ENCODE measurements around the gene IFFO2.

The IFFO2 gene

GRCh38 chr1:18934205-18935000 is 22.1 kb downstream of the IFFO2 start:
- DNase-seq: no peak

GRCh38 chr1:18932879-18933278 is 23.6 kb downstream of the IFFO2 start:
- no peak for DNase-seq

- no peak for DNase-seq
Observed at GRCh38 chr1:18932387-18932786, 24.1 kb downstream of the IFFO2 start.

GRCh38 chr1:18931730-18932129 is 24.7 kb downstream of the IFFO2 start:
- DNase-seq: no peak

- DNase-seq: peak; percentile 75
Observed at GRCh38 chr1:18929686-18930085, 26.8 kb downstream of the IFFO2 start.

- DNase-seq: no peak
Observed at GRCh38 chr1:18928985-18929384, 27.5 kb downstream of the IFFO2 start.

- no peak for DNase-seq
Observed at GRCh38 chr1:18928406-18928805, 28.1 kb downstream of the IFFO2 start.

GRCh38 chr1:18927654-18928272 is 28.7 kb downstream of the IFFO2 start:
- peak; percentile 32 for DNase-seq

GRCh38 chr1:18927082-18927653 is 29.3 kb downstream of the IFFO2 start:
- DNase-seq: no peak

- peak; percentile 97 for DNase-seq
Observed at GRCh38 chr1:18926315-18927081, 30.0 kb downstream of the IFFO2 start.

GRCh38 chr1:18925279-18925678 is 31.2 kb downstream of the IFFO2 start:
- DNase-seq: no peak

- DNase-seq: peak; percentile 40
Observed at GRCh38 chr1:18924221-18924691, 32.2 kb downstream of the IFFO2 start.

GRCh38 chr1:18923756-18924211 is 32.7 kb downstream of the IFFO2 start:
- peak; percentile 46 for DNase-seq

- DNase-seq: no peak
Observed at GRCh38 chr1:18922848-18923755, 33.4 kb downstream of the IFFO2 start.

- peak; percentile 92 for DNase-seq
Observed at GRCh38 chr1:18922319-18922726, 34.2 kb downstream of the IFFO2 start.

- DNase-seq: no peak
Observed at GRCh38 chr1:18921516-18922251, 34.8 kb downstream of the IFFO2 start.

GRCh38 chr1:18920931-18921330 is 35.5 kb downstream of the IFFO2 start:
- no peak for DNase-seq

- DNase-seq: no peak
Observed at GRCh38 chr1:18919956-18920355, 36.5 kb downstream of the IFFO2 start.

- DNase-seq: no peak
Observed at GRCh38 chr1:18919197-18919905, 37.1 kb downstream of the IFFO2 start.

- no peak for DNase-seq
Observed at GRCh38 chr1:18918417-18918816, 38.1 kb downstream of the IFFO2 start.
